ENCODE data around the gene PGBD5. TPM values are rescaled to one million over a fixed set of nuclear protein-coding genes. Genes with fewer than 3 reads are reported as not detected.

Gene PGBD5
- total RNA-seq, 1 donor from 2014 or later: 2.0 TPM

- TF ChIP-seq, protein P1, sequence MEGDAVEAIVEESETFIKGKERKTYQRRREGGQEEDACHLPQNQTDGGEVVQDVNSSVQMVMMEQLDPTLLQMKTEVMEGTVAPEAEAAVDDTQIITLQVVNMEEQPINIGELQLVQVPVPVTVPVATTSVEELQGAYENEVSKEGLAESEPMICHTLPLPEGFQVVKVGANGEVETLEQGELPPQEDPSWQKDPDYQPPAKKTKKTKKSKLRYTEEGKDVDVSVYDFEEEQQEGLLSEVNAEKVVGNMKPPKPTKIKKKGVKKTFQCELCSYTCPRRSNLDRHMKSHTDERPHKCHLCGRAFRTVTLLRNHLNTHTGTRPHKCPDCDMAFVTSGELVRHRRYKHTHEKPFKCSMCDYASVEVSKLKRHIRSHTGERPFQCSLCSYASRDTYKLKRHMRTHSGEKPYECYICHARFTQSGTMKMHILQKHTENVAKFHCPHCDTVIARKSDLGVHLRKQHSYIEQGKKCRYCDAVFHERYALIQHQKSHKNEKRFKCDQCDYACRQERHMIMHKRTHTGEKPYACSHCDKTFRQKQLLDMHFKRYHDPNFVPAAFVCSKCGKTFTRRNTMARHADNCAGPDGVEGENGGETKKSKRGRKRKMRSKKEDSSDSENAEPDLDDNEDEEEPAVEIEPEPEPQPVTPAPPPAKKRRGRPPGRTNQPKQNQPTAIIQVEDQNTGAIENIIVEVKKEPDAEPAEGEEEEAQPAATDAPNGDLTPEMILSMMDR (IDR thresholded peaks at IDR 0.05; ENCODE audit: unreplicated experiment): no peak
- no peak for DNase-seq (ENCODE audit: low spot score)
- H3K27ac Mint-ChIP-seq (ENCODE audit: unreplicated experiment): no peak overlapping the region
Measured at GRCh38 chr1:230375780-230376179, 50.4 kb downstream of the PGBD5 start.

GRCh38 chr1:230375147-230375546 lies 51.0 kb downstream of the PGBD5 start:
- TF ChIP-seq, protein P1 (IDR thresholded peaks at IDR 0.05; ENCODE audit: unreplicated experiment): no peak
- DNase-seq (ENCODE audit: low spot score): no peak
- H3K27ac Mint-ChIP-seq (ENCODE audit: unreplicated experiment): no peak overlapping the region
- H3K4me1 Mint-ChIP-seq (ENCODE audit: unreplicated experiment): no peaks in the 10 kb centered on the region
- H3K4me3 Mint-ChIP-seq (ENCODE audit: unreplicated experiment): no peak overlapping the region
- peaks cover 14% of the 10 kb centered on the region for H3K36me3 Mint-ChIP-seq (ENCODE audit: low read depth, unreplicated experiment)
- no peaks in the 10 kb centered on the region for H3K27me3 Mint-ChIP-seq (ENCODE audit: unreplicated experiment)
- no peaks in the 10 kb centered on the region for H3K9me3 Mint-ChIP-seq (ENCODE audit: unreplicated experiment)

More at GRCh38 chr1:230375780-230376179, 50.4 kb downstream of the PGBD5 start:
- no peaks in the 10 kb centered on the region for H3K4me1 Mint-ChIP-seq (ENCODE audit: unreplicated experiment)
- no peaks in the 10 kb centered on the region for H3K27me3 Mint-ChIP-seq (ENCODE audit: unreplicated experiment)
- peaks cover 14% of the 10 kb centered on the region for H3K36me3 Mint-ChIP-seq (ENCODE audit: low read depth, unreplicated experiment)
- H3K9me3 Mint-ChIP-seq (ENCODE audit: unreplicated experiment): no peaks in the 10 kb centered on the region
- H3K4me3 Mint-ChIP-seq (ENCODE audit: unreplicated experiment): no peak overlapping the region

DNA sequence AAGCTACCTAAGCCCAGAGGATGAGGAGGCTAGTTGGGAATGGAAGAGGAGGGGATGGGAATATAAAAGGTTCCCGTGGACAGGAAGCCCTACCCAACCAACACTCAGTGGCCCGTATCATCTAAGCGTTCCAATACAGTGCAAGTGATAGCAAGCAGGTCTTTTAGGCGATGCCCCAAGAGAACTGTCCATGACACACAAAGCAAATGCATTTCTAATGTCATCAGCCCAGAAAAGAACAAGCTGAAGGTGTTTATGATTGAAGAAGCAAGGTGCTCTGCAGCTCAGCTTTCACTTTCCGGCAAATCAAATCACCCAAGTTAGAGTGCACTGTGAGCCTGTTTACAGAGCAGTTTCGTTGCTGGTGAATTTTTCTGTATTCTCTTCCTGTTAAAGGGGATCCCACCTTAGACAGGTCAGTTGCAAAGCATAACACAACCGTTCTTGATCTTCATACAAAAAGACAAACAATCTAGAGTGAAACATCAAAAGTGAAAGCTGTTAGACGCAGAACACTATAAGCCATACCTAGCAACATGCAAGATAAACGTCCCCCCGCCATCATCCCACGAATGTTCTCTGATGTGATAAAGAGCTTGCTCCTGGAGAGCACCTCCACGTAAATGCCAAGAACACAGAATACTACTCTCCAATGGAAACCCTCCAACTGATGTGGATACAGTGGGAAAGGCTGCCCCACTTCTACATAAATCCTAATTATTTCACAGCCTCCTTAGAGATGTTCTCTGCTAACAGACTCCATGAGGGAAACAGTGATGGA lies 54.0 kb downstream of the PGBD5 start:
- H3K9me3 Mint-ChIP-seq (ENCODE audit: unreplicated experiment): no peaks in the 10 kb centered on the region
- H3K4me3 Mint-ChIP-seq (ENCODE audit: unreplicated experiment): no peak overlapping the region
- H3K36me3 Mint-ChIP-seq (ENCODE audit: low read depth, unreplicated experiment): no peaks in the 10 kb centered on the region
- DNase-seq (ENCODE audit: low spot score): no peak
- TF ChIP-seq, protein P1 (IDR thresholded peaks at IDR 0.05; ENCODE audit: unreplicated experiment): no peak
- no peaks in the 10 kb centered on the region for H3K4me1 Mint-ChIP-seq (ENCODE audit: unreplicated experiment)
- no peak overlapping the region for H3K27ac Mint-ChIP-seq (ENCODE audit: unreplicated experiment)
- H3K27me3 Mint-ChIP-seq (ENCODE audit: unreplicated experiment): peaks cover 1% of the 10 kb centered on the region

DNA sequence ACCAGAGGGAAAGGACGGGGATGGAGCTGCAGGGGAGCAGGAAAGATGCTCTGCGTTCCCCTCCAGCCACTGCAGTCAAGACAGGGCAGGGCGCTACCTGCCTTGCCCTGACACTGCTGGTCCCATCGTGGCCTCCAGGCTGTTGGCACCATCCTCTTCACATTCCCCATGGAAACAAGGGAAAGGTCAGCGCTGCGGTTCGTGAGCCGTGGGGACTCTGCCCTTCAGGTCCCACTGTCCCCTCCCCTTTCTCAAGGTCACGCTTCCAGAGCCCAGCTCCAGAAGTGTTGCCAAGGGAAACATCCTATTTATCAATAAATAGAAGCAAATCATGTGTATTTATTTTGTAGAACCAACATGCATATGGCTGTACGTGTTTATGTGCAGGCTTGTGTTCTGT lies 56.0 kb downstream of the PGBD5 start:
- no peak overlapping the region for H3K27ac Mint-ChIP-seq (ENCODE audit: unreplicated experiment)
- no peak for DNase-seq (ENCODE audit: low spot score)
- H3K36me3 Mint-ChIP-seq (ENCODE audit: low read depth, unreplicated experiment): no peaks in the 10 kb centered on the region
- H3K4me3 Mint-ChIP-seq (ENCODE audit: unreplicated experiment): no peak overlapping the region
- peaks cover 3% of the 10 kb centered on the region for H3K27me3 Mint-ChIP-seq (ENCODE audit: unreplicated experiment)
- TF ChIP-seq, protein P1 (IDR thresholded peaks at IDR 0.05; ENCODE audit: unreplicated experiment): no peak
- H3K9me3 Mint-ChIP-seq (ENCODE audit: unreplicated experiment): no peaks in the 10 kb centered on the region
- peaks cover 5% of the 10 kb centered on the region for H3K4me1 Mint-ChIP-seq (ENCODE audit: unreplicated experiment)

DNA sequence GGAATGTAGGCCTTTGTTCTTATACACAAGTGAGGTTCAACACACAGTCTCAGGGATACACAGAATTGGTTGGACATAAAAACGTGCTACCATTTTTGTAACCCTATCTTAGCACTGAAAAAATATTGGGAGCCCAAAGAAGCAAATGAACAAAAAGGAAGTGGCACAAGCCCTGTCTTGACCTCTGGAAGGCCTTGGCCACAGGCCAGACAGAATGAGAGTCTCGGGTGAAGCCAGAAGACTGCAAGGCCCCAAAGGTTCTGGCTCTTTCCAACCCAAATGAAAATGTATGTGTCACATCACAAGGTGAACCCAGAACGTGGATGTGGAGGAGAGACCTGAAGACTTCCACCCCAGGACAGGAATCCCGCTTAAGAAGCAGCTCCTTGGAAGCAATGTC lies 57.3 kb downstream of the PGBD5 start:
- no peaks in the 10 kb centered on the region for H3K36me3 Mint-ChIP-seq (ENCODE audit: low read depth, unreplicated experiment)
- no peak for DNase-seq (ENCODE audit: low spot score)

More for the DNA sequence above, 57.3 kb downstream of the PGBD5 start:
- TF ChIP-seq, protein P1 (IDR thresholded peaks at IDR 0.05; ENCODE audit: unreplicated experiment): no peak
- no peak overlapping the region for H3K4me3 Mint-ChIP-seq (ENCODE audit: unreplicated experiment)
- peaks cover 5% of the 10 kb centered on the region for H3K4me1 Mint-ChIP-seq (ENCODE audit: unreplicated experiment)
- no peaks in the 10 kb centered on the region for H3K9me3 Mint-ChIP-seq (ENCODE audit: unreplicated experiment)
- peaks cover 3% of the 10 kb centered on the region for H3K27me3 Mint-ChIP-seq (ENCODE audit: unreplicated experiment)
- no peak overlapping the region for H3K27ac Mint-ChIP-seq (ENCODE audit: unreplicated experiment)

Measured in endothelial cell (in vitro differentiated cells).